GM23248 (cell line): ENCODE data around the gene MARCHF5.

ENCODE experiments used
- EZH2 ChIP-seq: fragments of 200-600 bp; sonication (generic); IDR thresholded peaks from 2 replicates; pipeline ENCODE4 v1.6.1; 2018; ENCODE audit warnings: antibody characterized with exemption, mild to moderate bottlenecking; ENCODE audit not compliant: insufficient read depth, poor library complexity, severe bottlenecking
- EZH2phosphoT487 ChIP-seq: fragments of 200-600 bp; sonication (generic); IDR thresholded peaks from 2 replicates; pipeline ENCODE4 v1.6.1; 2018; ENCODE audit warnings: antibody characterized with exemption, moderate library complexity, mild to moderate bottlenecking, low read depth; ENCODE audit not compliant: insufficient read depth

DNA sequence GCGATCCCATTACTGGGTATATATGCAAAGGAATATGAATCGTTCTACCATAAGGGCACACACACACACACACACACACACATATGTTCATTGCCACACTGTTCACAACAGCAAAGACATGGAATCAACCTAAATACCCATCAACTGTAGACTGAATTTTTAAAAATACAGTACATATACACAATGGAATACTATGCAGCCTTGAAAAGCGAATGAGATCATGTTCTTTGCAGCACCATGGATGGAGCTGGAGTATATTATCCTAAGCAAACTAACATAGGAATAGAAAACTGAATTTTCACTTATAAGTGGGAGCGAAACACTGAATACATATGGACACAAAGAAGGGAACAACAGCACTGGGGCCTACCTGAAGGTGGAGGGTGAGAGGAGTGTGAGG lies 72.5 kb downstream of the MARCHF5 start:
- no peak for TF ChIP-seq EZH2phosphoT487
- no peak for TF ChIP-seq EZH2
